Stimulated activated CD4-positive, alpha-beta T cell treated with anti-CD3 and anti-CD28 coated beads, Interleukin-4, amount 100 ng/mL, for 24 hours (primary cell): ENCODE data around the gene CNTFR.

Experiments
- DNase-seq: peaks from one replicate; pipeline ENCODE4 v3.0.0-alpha.2; 2020

The CNTFR gene

DNA sequence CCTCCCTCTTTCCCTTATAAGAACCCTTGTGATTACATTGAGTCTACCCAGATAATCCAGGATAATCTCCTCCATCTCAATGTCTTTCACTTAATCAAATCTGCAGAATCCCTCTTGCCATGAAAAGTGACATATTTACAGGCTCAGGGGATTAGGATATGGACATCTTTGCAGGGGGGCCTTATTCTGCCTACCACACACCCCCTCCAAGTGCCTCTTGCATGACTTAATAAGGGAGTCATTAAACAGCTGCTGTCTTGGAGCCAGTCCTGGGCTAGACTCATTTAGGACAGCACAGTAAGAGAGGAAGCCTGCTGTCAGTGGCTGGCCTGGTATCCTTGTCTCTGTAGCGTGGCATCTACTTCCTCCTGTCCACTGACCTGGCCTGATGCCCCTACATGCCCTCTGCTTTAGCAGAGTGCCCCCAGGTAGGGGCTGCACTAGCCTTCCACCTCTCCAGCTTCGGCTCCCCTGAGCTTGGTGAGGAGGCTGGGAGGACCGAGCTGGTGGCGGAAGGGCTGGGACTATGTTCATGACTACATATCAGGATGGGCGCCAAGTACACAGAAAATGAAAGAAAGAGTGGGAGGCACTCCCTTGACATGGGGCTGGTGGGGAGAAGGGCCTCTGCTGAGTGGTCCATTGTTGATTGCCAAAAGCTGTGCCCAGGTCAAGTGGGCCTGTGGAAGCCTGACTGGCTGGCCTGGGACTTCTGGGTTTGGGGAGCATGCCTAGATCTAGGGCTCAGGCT lies 84.0 kb downstream of the CNTFR start:
- no peak for DNase-seq

DNA sequence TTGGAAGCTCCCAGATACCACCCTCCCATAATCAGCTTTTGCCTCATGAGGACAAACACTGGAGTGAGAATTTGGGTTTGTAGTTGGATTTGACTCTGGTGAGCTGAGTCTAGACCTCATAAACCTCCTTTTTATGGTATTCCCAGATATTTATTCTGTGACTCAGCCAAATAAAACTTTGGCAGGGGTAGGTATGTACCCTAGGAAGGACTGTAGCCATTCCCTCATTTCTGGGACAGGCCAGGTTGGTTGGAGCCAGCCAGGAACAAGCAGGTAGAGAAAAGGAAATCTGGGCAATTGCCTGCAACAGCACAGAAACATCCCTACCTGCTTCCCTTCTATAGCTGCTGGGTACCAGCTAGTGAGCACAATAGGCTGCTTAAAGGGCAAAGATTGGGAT lies 86.1 kb downstream of the CNTFR start:
- DNase-seq = no peak

DNA sequence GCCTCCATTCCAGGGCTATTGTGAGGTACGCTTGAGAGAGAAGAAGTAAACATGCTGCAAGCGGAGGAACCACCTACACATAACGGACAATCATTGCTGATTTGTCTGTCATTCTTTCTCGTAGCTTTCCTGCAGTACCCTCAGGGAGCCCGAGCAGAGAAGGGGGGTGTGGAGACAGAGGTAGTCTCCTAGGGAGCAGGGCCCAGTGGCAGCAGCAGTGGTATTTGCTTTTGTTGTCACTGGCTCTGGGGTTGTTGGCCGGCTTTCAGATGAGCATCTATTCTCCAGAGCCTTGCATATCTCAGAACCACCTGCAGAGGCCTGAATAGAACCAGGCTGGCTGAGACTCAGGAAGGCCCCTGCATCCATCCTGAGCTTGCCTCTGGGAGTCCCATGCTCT lies 86.6 kb downstream of the CNTFR start:
- DNase-seq = no peak

DNA sequence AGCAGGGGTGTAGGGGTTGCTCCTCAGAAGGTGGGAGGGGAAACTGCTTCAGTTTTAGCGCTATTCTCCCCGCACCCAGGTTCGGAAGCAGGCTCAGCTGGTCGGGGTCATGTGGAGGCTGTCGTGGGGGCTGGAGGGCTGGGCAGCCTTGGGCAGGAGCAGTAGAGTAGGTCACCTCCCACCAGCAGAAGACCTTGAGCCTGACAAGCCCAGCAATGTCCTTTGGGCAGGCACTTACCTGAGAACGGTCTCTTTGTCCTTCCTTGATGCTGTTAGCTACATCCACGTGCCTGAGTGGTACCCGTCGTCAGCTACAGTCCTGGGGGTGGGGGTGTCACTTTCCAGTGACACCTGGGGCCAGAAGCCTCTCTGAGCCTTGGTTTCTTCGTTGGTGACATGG lies 87.1 kb downstream of the CNTFR start:
- DNase-seq = no peak

DNA sequence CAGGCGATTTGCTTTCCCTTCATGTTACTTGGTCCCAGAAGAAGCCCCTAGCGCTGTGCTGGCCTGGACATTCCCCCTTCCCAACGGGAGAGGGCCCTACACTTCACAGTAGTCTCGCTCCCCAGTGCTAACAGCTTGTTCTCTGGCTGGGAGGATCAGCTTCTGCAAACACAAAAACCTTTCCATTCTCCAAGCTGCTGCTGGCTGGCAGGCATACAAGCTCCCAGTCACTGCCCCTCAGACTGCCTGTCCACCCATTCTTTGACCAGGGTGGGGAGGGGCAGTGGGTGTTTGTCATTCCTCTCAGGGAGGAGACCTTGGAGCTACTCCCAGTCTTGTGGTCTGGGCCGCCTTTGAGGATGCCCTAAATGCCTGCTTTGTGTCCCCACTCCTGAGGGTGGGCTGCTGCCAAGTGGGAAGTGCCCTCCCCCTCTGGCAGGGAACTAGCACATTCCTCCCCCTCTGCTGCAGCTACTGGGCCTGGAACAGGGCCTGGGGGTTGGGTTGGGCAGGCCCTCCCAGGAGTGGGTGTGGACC lies 87.6 kb downstream of the CNTFR start:
- DNase-seq = no peak
